GM23338 (cell line): ENCODE data around the gene SLC4A4. TPM values are rescaled to one million over a fixed set of nuclear protein-coding genes. Genes with fewer than 3 reads are reported as not detected.

Source experiments
- ATAC-seq: fragments of 200-7000 bp; cut with Tn5 transposase; 3 replicates; pipeline ENCODE4 v1.9.1; 2020
- DNase-seq: peaks from one replicate; pipeline ENCODE4 v3.0.0-alpha.2; 2015; ENCODE audit warnings: low spot score
- H2AFZ ChIP-seq: fragments of 200-600 bp; sonication (generic); 2 replicates; pipeline ENCODE4 v1.8.0; 2016; ENCODE audit warnings: antibody characterized with exemption, mild to moderate bottlenecking, moderate library complexity
- H3F3A ChIP-seq: fragments of 200-600 bp; sonication (generic); replicated peaks from 2 replicates; pipeline ENCODE4 v1.8.0; 2017; ENCODE audit warnings: antibody characterized with exemption, mixed run types, low read depth
- H3K27ac ChIP-seq: fragments of 200-600 bp; sonication (generic); 2 replicates; pipeline ENCODE4 v1.6.1; 2016; ENCODE audit warnings: low read depth
- H3K27me3 ChIP-seq: fragments of 200-600 bp; sonication (generic); 2 replicates; pipeline ENCODE4 v1.8.0; 2016; ENCODE audit warnings: mild to moderate bottlenecking, mixed run types, moderate library complexity; ENCODE audit not compliant: insufficient read depth
- H3K36me3 ChIP-seq: fragments of 200-600 bp; sonication (generic); 2 replicates; pipeline ENCODE4 v1.8.0; 2016; ENCODE audit warnings: mild to moderate bottlenecking; ENCODE audit not compliant: insufficient read depth
- H3K4me1 ChIP-seq: fragments of 200-600 bp; sonication (generic); 2 replicates; pipeline ENCODE4 v1.8.0; 2016; ENCODE audit warnings: mild to moderate bottlenecking, moderate library complexity; ENCODE audit not compliant: insufficient read depth
- H3K4me2 ChIP-seq: fragments of 200-600 bp; sonication (generic); 2 replicates; pipeline ENCODE4 v1.7.1; 2017; ENCODE audit warnings: mixed run types
- H3K4me3 ChIP-seq: fragments of 200-600 bp; sonication (generic); 2 replicates; pipeline ENCODE4 v1.6.1; 2016; ENCODE audit warnings: mixed run types
- H3K79me2 ChIP-seq: fragments of 200-600 bp; sonication (generic); replicated peaks from 2 replicates; pipeline ENCODE4 v1.8.0; 2017; ENCODE audit warnings: mild to moderate bottlenecking; ENCODE audit not compliant: insufficient read depth
- H3K9me2 ChIP-seq: fragments of 200-600 bp; sonication (generic); 2 replicates; pipeline ENCODE4 v1.8.0; 2017; ENCODE audit not compliant: insufficient read depth
- H4K20me1 ChIP-seq: fragments of 200-600 bp; sonication (generic); replicated peaks from 2 replicates; pipeline ENCODE4 v1.8.0; 2017; ENCODE audit warnings: mild to moderate bottlenecking; ENCODE audit not compliant: insufficient read depth
- H3K27ac Mint-ChIP-seq: 2 replicates; pipeline ENCODE4 v1.8.0; 2020; ENCODE audit warnings: inconsistent platforms, mild to moderate bottlenecking, moderate library complexity, mixed read lengths
- H3K27me3 Mint-ChIP-seq: 3 replicates; pipeline ENCODE4 v1.8.0; 2022; ENCODE audit warnings: low read depth, mild to moderate bottlenecking, moderate library complexity, mixed read lengths, inconsistent platforms; ENCODE audit not compliant: insufficient read depth, poor library complexity
- H3K36me3 Mint-ChIP-seq: 3 replicates; pipeline ENCODE4 v1.8.0; 2021; ENCODE audit warnings: low read depth, mild to moderate bottlenecking, inconsistent platforms, moderate library complexity, mixed read lengths
- H3K4me1 Mint-ChIP-seq: 3 replicates; pipeline ENCODE4 v1.8.0; 2020; ENCODE audit warnings: mild to moderate bottlenecking, inconsistent platforms, mixed read lengths
- H3K4me3 Mint-ChIP-seq: 3 replicates; pipeline ENCODE4 v1.8.0; 2021; ENCODE audit warnings: moderate library complexity, mild to moderate bottlenecking, inconsistent platforms, mixed read lengths
- H3K9me3 Mint-ChIP-seq: 3 replicates; pipeline ENCODE4 v1.8.0; 2020; ENCODE audit warnings: moderate library complexity, mild to moderate bottlenecking, inconsistent platforms, mixed read lengths
- CREB1 ChIP-seq: fragments of 250-450 bp; sonication (Bioruptor Pico); IDR thresholded peaks from 2 replicates; pipeline ENCODE4 v1.5.0; 2020; ENCODE audit warnings: low read depth, mild to moderate bottlenecking, moderate library complexity
- EZH2 ChIP-seq: fragments of 200-600 bp; sonication (generic); IDR thresholded peaks from one replicate; pipeline ENCODE4 v1.8.0; 2017; ENCODE audit warnings: antibody characterized with exemption, mild to moderate bottlenecking, low read depth; ENCODE audit not compliant: unreplicated experiment
- EZH2phosphoT487 ChIP-seq: fragments of 200-600 bp; sonication (generic); IDR thresholded peaks from one replicate; pipeline ENCODE4 v1.8.1; 2018; ENCODE audit warnings: antibody characterized with exemption; ENCODE audit not compliant: unreplicated experiment
- JUNB ChIP-seq: IDR thresholded peaks from one replicate; pipeline ENCODE4 v1.6.1; 2016; ENCODE audit warnings: antibody characterized with exemption; ENCODE audit not compliant: unreplicated experiment
- NANOG ChIP-seq: IDR thresholded peaks from 2 replicates; pipeline ENCODE4 v1.6.1; 2016; ENCODE audit warnings: antibody characterized with exemption, borderline replicate concordance
- POLR2AphosphoS5 ChIP-seq: IDR thresholded peaks from 2 replicates; pipeline ENCODE4 v1.6.1; 2016; ENCODE audit warnings: antibody characterized with exemption, low read depth
- STAT1 ChIP-seq: IDR thresholded peaks from one replicate; pipeline ENCODE4 v1.6.1; 2016; ENCODE audit warnings: antibody characterized with exemption; ENCODE audit not compliant: unreplicated experiment
- ZNF114 ChIP-seq: fragments of 250-450 bp; sonication (Bioruptor Pico); IDR thresholded peaks from 2 replicates; pipeline ENCODE4 v1.5.0; 2020; ENCODE audit warnings: mild to moderate bottlenecking, moderate library complexity
- ZNF331 ChIP-seq: fragments of 250-450 bp; sonication (Bioruptor Pico); IDR thresholded peaks from 2 replicates; pipeline ENCODE4 v1.5.0; 2020; ENCODE audit warnings: low read depth, mild to moderate bottlenecking, moderate library complexity
- polyA plus RNA-seq: library from polyadenylated mRNA; unstranded; fragments of >200 nt; fragmentation: Nextera tagmentation; extraction: Ambion mirVana; gene quantifications from 2 replicates; pipeline ENCODE4 v1.2.1, GENCODE V29; 2016
- total RNA-seq: library from RNA; depleted of rRNA; stranded (reverse); fragments of >200 nt; shearing (Covaris generic); gene quantifications from 2 replicates; pipeline ENCODE4 v1.2.3, GENCODE V29; 2014
- TF ChIP-seq, protein P1 (sequence below), 2 experiments: fragments of 200-600 bp in 1 of 2; sonication (generic) in 1 of 2; conservative IDR thresholded peaks; 2 replicates each; pipeline versions ENCODE4 v1.5.1 to v1.6.1; 2016 to 2017; ENCODE audit warnings: antibody characterized with exemption in 2 of 2, low read depth in 2 of 2, mild to moderate bottlenecking in 2 of 2, moderate library complexity in 1 of 2
- TF ChIP-seq, protein P2 (sequence below): IDR thresholded peaks from 2 replicates; pipeline ENCODE4 v1.6.1; 2016; ENCODE audit warnings: antibody characterized with exemption
- TF ChIP-seq, protein P3 (sequence below): fragments of 250-450 bp; sonication (Bioruptor Pico); IDR thresholded peaks from 2 replicates; pipeline ENCODE4 v1.5.0; 2020; ENCODE audit warnings: mild to moderate bottlenecking, moderate library complexity
- TF ChIP-seq, protein P4 (sequence below): IDR thresholded peaks from one replicate; pipeline ENCODE4 v1.6.1; 2018; ENCODE audit warnings: antibody characterized with exemption; ENCODE audit not compliant: unreplicated experiment

Gene SLC4A4
- total and polyA plus RNA-seq, 2 experiments from 2014 or later = 1.0 to 1.5 TPM

DNA sequence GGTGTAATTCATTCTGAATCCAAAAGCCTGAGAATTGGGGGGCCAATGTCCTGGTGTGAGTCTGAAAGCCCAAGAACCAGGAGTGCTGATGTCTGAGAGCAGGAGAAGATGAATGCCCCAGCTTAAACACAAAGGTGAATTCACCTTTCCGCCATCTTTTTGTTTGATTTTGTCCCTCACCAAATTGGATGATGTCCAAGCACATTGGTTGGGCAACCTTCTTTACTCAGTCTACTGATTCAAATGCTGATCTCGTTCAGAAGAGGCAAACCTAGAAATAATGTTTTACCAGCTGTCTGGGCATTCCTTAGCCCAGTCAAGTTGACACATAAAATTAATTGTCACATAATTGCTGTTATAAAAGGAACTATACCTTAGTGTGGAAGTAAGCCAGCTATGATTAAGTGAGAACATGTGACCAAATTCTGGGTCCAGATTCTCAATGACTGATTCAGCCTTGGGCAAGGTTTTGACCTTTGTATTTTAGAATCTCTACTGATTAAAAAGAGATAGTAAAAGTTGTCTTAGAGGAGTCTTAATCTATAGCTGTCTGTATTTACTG lies 34.5 kb upstream of the SLC4A4 start (continued):
- TF ChIP-seq POLR2AphosphoS5 = no peak

DNA sequence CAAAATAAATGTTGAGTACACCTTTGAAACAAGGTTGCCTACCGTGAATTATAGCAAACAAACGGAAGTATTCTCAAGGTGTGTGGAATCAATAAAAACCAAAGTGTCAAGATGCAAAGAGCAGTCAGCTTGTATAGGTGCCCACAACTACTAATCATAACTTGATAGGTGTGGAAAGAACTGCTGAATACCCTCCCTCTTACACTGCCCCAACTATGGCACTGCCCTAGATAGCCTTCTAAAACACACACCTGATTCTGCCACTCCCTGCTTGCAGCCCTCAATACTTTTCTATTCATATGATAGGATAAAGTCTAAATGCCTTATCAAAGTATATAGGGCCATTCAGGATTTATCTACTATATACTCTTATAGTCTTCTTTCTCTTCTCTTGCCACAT lies 31.1 kb upstream of the SLC4A4 start:
- DNase-seq (no peak), ATAC-seq (no peak)
- H3K4me2 ChIP-seq = no peak overlapping the region
- H3K4me1 ChIP-seq = peaks cover 11% of the 10 kb centered on the region
- Mint-ChIP-seq H3K27ac (no peak overlapping the region), H3K9me3 (peaks cover 5% of the 10 kb centered on the region; the same call in 2 of the 3 replicates), H3K4me1 (peaks cover 18% of the 10 kb centered on the region), H3K27me3 (peaks cover 2% of the 10 kb centered on the region), H3K36me3 (no peaks in the 10 kb centered on the region), H3K4me3 (no peak overlapping the region)
- peaks cover 11% of the 10 kb centered on the region; the same call in 1 of the 2 replicates for H3K9me2 ChIP-seq
- no peak overlapping the region for H3K4me3 ChIP-seq
- H3K27ac ChIP-seq = no peak overlapping the region
- no peaks in the 10 kb centered on the region for H4K20me1 ChIP-seq
- TF ChIP-seq EZH2 (no peak), CREB1 (CRISPR knock-in tag) (no peak), ZNF331 (no peak), ZNF114 (CRISPR knock-in tag) (no peak), NANOG (no peak), POLR2AphosphoS5 (no peak), EZH2phosphoT487 (no peak), JUNB (no peak), STAT1 (no peak)
- TF ChIP-seq, protein P1, sequence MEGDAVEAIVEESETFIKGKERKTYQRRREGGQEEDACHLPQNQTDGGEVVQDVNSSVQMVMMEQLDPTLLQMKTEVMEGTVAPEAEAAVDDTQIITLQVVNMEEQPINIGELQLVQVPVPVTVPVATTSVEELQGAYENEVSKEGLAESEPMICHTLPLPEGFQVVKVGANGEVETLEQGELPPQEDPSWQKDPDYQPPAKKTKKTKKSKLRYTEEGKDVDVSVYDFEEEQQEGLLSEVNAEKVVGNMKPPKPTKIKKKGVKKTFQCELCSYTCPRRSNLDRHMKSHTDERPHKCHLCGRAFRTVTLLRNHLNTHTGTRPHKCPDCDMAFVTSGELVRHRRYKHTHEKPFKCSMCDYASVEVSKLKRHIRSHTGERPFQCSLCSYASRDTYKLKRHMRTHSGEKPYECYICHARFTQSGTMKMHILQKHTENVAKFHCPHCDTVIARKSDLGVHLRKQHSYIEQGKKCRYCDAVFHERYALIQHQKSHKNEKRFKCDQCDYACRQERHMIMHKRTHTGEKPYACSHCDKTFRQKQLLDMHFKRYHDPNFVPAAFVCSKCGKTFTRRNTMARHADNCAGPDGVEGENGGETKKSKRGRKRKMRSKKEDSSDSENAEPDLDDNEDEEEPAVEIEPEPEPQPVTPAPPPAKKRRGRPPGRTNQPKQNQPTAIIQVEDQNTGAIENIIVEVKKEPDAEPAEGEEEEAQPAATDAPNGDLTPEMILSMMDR (conservative IDR thresholded peaks at IDR 0.05; ENCODE audit: low read depth in 2 of 2) = no peak
- TF ChIP-seq, protein P2, sequence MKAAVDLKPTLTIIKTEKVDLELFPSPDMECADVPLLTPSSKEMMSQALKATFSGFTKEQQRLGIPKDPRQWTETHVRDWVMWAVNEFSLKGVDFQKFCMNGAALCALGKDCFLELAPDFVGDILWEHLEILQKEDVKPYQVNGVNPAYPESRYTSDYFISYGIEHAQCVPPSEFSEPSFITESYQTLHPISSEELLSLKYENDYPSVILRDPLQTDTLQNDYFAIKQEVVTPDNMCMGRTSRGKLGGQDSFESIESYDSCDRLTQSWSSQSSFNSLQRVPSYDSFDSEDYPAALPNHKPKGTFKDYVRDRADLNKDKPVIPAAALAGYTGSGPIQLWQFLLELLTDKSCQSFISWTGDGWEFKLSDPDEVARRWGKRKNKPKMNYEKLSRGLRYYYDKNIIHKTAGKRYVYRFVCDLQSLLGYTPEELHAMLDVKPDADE = no peak
- TF ChIP-seq, protein P3, sequence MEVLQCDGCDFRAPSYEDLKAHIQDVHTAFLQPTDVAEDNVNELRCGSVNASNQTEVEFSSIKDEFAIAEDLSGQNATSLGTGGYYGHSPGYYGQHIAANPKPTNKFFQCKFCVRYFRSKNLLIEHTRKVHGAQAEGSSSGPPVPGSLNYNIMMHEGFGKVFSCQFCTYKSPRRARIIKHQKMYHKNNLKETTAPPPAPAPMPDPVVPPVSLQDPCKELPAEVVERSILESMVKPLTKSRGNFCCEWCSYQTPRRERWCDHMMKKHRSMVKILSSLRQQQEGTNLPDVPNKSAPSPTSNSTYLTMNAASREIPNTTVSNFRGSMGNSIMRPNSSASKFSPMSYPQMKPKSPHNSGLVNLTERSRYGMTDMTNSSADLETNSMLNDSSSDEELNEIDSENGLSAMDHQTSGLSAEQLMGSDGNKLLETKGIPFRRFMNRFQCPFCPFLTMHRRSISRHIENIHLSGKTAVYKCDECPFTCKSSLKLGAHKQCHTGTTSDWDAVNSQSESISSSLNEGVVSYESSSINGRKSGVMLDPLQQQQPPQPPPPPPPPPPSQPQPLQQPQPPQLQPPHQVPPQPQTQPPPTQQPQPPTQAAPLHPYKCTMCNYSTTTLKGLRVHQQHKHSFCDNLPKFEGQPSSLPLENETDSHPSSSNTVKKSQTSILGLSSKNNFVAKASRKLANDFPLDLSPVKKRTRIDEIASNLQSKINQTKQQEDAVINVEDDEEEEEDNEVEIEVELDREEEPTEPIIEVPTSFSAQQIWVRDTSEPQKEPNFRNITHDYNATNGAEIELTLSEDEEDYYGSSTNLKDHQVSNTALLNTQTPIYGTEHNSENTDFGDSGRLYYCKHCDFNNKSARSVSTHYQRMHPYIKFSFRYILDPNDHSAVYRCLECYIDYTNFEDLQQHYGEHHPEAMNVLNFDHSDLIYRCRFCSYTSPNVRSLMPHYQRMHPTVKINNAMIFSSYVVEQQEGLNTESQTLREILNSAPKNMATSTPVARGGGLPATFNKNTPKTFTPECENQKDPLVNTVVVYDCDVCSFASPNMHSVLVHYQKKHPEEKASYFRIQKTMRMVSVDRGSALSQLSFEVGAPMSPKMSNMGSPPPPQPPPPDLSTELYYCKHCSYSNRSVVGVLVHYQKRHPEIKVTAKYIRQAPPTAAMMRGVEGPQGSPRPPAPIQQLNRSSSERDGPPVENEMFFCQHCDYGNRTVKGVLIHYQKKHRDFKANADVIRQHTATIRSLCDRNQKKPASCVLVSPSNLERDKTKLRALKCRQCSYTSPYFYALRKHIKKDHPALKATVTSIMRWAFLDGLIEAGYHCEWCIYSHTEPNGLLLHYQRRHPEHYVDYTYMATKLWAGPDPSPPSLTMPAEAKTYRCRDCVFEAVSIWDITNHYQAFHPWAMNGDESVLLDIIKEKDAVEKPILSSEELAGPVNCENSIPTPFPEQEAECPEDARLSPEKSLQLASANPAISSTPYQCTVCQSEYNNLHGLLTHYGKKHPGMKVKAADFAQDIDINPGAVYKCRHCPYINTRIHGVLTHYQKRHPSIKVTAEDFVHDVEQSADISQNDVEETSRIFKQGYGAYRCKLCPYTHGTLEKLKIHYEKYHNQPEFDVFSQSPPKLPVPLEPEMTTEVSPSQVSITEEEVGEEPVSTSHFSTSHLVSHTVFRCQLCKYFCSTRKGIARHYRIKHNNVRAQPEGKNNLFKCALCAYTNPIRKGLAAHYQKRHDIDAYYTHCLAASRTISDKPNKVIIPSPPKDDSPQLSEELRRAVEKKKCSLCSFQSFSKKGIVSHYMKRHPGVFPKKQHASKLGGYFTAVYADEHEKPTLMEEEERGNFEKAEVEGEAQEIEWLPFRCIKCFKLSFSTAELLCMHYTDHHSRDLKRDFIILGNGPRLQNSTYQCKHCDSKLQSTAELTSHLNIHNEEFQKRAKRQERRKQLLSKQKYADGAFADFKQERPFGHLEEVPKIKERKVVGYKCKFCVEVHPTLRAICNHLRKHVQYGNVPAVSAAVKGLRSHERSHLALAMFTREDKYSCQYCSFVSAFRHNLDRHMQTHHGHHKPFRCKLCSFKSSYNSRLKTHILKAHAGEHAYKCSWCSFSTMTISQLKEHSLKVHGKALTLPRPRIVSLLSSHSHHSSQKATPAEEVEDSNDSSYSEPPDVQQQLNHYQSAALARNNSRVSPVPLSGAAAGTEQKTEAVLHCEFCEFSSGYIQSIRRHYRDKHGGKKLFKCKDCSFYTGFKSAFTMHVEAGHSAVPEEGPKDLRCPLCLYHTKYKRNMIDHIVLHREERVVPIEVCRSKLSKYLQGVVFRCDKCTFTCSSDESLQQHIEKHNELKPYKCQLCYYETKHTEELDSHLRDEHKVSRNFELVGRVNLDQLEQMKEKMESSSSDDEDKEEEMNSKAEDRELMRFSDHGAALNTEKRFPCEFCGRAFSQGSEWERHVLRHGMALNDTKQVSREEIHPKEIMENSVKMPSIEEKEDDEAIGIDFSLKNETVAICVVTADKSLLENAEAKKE (CRISPR knock-in tag) = no peak
- TF ChIP-seq, protein P4, sequence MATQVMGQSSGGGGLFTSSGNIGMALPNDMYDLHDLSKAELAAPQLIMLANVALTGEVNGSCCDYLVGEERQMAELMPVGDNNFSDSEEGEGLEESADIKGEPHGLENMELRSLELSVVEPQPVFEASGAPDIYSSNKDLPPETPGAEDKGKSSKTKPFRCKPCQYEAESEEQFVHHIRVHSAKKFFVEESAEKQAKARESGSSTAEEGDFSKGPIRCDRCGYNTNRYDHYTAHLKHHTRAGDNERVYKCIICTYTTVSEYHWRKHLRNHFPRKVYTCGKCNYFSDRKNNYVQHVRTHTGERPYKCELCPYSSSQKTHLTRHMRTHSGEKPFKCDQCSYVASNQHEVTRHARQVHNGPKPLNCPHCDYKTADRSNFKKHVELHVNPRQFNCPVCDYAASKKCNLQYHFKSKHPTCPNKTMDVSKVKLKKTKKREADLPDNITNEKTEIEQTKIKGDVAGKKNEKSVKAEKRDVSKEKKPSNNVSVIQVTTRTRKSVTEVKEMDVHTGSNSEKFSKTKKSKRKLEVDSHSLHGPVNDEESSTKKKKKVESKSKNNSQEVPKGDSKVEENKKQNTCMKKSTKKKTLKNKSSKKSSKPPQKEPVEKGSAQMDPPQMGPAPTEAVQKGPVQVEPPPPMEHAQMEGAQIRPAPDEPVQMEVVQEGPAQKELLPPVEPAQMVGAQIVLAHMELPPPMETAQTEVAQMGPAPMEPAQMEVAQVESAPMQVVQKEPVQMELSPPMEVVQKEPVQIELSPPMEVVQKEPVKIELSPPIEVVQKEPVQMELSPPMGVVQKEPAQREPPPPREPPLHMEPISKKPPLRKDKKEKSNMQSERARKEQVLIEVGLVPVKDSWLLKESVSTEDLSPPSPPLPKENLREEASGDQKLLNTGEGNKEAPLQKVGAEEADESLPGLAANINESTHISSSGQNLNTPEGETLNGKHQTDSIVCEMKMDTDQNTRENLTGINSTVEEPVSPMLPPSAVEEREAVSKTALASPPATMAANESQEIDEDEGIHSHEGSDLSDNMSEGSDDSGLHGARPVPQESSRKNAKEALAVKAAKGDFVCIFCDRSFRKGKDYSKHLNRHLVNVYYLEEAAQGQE = no peak
- H3K36me3 ChIP-seq = no peaks in the 10 kb centered on the region
- H3F3A ChIP-seq = no peaks in the 10 kb centered on the region
- no peaks in the 10 kb centered on the region for H3K79me2 ChIP-seq
- no peak overlapping the region for H2AFZ ChIP-seq
- H3K27me3 ChIP-seq = no peaks in the 10 kb centered on the region
